HepG2 (cell line): Measurements from ENCODE around the gene SNAI3. TPM values are rescaled to one million over a fixed set of nuclear protein-coding genes. Genes with fewer than 3 reads are reported as not detected.

Experiments
- CAMTA2 ChIP-seq: sonication (generic); formaldehyde crosslinking; IDR thresholded peaks from 2 replicates; pipeline ENCODE4 v1.4.0; 2020; ENCODE audit warnings: mild to moderate bottlenecking, missing genetic modification reagents, borderline replicate concordance
- DMAP1 ChIP-seq: IDR thresholded peaks from 2 replicates; pipeline ENCODE4 v1.6.1; 2016
- MED1 ChIP-seq: sonication (generic); formaldehyde crosslinking; IDR thresholded peaks from 2 replicates; pipeline ENCODE4 v1.4.0; 2020; ENCODE audit warnings: missing genetic modification reagents
- MYPOP ChIP-seq: sonication (generic); formaldehyde crosslinking; IDR thresholded peaks from 2 replicates; pipeline ENCODE4 v1.8.1; 2023; ENCODE audit warnings: mild to moderate bottlenecking, moderate library complexity, missing genetic modification reagents
- PLSCR1 ChIP-seq: sonication (generic); formaldehyde crosslinking; IDR thresholded peaks from 2 replicates; pipeline ENCODE4 v1.5.0; 2020; ENCODE audit warnings: missing genetic modification reagents, mild to moderate bottlenecking, borderline replicate concordance
- THAP9 ChIP-seq: sonication (generic); formaldehyde crosslinking; IDR thresholded peaks from 2 replicates; pipeline ENCODE4; 2020; ENCODE audit warnings: missing genetic modification reagents, mild to moderate bottlenecking, borderline replicate concordance
- ZHX2 ChIP-seq, 2 experiments: sonication (generic) in 1 of 2; formaldehyde crosslinking in 1 of 2; IDR thresholded peaks; 2 replicates each; pipeline versions ENCODE4 v1.6.1 to v1.9.0; 2014 to 2022; ENCODE audit warnings: antibody characterized with exemption in 1 of 2, borderline replicate concordance in 1 of 2, inconsistent platforms in 1 of 2, low read depth in 1 of 2, missing genetic modification reagents in 1 of 2
- ZNF234 ChIP-seq: sonication (generic); formaldehyde crosslinking; conservative IDR thresholded peaks from 2 replicates; pipeline ENCODE4 v1.5.1; 2020; ENCODE audit warnings: mild to moderate bottlenecking, missing genetic modification reagents
- ZNF609 ChIP-seq: sonication (generic); formaldehyde crosslinking; IDR thresholded peaks from 2 replicates; pipeline ENCODE4 v1.4.0; 2020; ENCODE audit warnings: mild to moderate bottlenecking, missing genetic modification reagents, borderline replicate concordance
- ZNF709 ChIP-seq: sonication (generic); formaldehyde crosslinking; IDR thresholded peaks from 2 replicates; pipeline ENCODE4 v1.5.0; 2020; ENCODE audit warnings: mild to moderate bottlenecking, missing genetic modification reagents
- polyA plus RNA-seq, 8 experiments: library from polyadenylated mRNA; depleted of rRNA in 3 of 8; stranded (reverse) in 7 of 8; unstranded in 1 of 8; fragments of >200 nt; fragmentation: Illumina TruSeq in 4 of 8; extraction: Trizol in 4 of 8; gene quantifications; 2 replicates each; pipeline versions ENCODE4 v1.2.1 to v1.2.3, GENCODE V29; 2011 to 2016; ENCODE audit warnings: low read depth in 4 of 8, missing spikeins in 1 of 8, mixed read lengths in 1 of 8; ENCODE audit not compliant: insufficient read depth in 1 of 8
- total RNA-seq, 5 experiments: library from RNA; depleted of rRNA; stranded (reverse); fragments of >200 nt; fragmentation: Illumina TruSeq; extraction: Trizol; gene quantifications; 2 replicates each; pipeline ENCODE4 v1.2.3, GENCODE V29; 2016; ENCODE audit warnings: low read depth in 1 of 5

Gene SNAI3
- total and polyA plus RNA-seq, 2 of the 13 experiments (the other 11 are each of a cell fraction or from before 2014, with no cell fraction given), result 0.09 to 0.18 TPM

GRCh38 chr16:88686439-88687253 is at the start of gene SNAI3 (continued):
- TF ChIP-seq ZNF609 (CRISPR knock-in tag) (peak; percentile 45; the same call in 1 of the 2 replicates), CAMTA2 (CRISPR knock-in tag) (peak; percentile 96), THAP9 (CRISPR knock-in tag) (no peak; the same call in 1 of the 2 replicates), DMAP1 (CRISPR knock-in tag) (0 out of 2 replicates have a peak, but pooled peaks have one; percentile 29), ZNF709 (peak; percentile 53; the same call in 1 of the 2 replicates), PLSCR1 (CRISPR knock-in tag) (0 out of 2 replicates have a peak, but pooled peaks have one; percentile 1), ZNF234 (CRISPR knock-in tag) (0 out of 2 replicates have a peak, but pooled peaks have one; percentile 83), MED1 (CRISPR knock-in tag) (peak; percentile 47; the same call in 1 of the 2 replicates), ZHX2 (IDR thresholded peaks at IDR 0.05; ENCODE audit: low read depth) (no peak), ZHX2 (CRISPR knock-in tag; IDR thresholded peaks at IDR 0.05; ENCODE audit: borderline replicate concordance) (0 out of 2 replicates have a peak, but pooled peaks have one; percentile 72), MYPOP (CRISPR knock-in tag) (peak; percentile 54; the same call in 1 of the 2 replicates)
